ENCODE data around the gene VPS36. TPM values are rescaled to one million over a fixed set of nuclear protein-coding genes. Genes with fewer than 3 reads are reported as not detected.
"Not testable (repeated sequence)": the region's sequence is repeated elsewhere in the genome, so short reads cannot be mapped to it uniquely, and the experiment has no call there.

Gene VPS36
- total RNA-seq, 1 donor from 2014 or later: 34.7 TPM

- ATAC-seq: no peak
- DNase-seq: no peak
- intact Hi-C loops (cut with micrococcal nuclease): no loop called here
These were observed 2.5 kb downstream of the VPS36 start for GRCh38 chr13:52447815-52448552.

- intact Hi-C loops (cut with micrococcal nuclease): no loop called here
- ATAC-seq (no peak), DNase-seq (no peak)
These were observed 3.1 kb downstream of the VPS36 start for GRCh38 chr13:52447354-52447753.

- no peak for ATAC-seq
- DNase-seq: no peak
- intact Hi-C loops (cut with micrococcal nuclease): no loop called here
These were observed 4.2 kb downstream of the VPS36 start for GRCh38 chr13:52446265-52446664.

GRCh38 chr13:52432456-52432855 lies 18.0 kb downstream of the VPS36 start:
- ATAC-seq (peak; percentile 57), DNase-seq (no peak)
- intact Hi-C loops (cut with micrococcal nuclease): no loop called here

- peak; percentile 48 for ATAC-seq
- intact Hi-C loops (cut with micrococcal nuclease): no loop called here
- DNase-seq: no peak
These were observed 22.1 kb downstream of the VPS36 start for GRCh38 chr13:52428295-52428694.

GRCh38 chr13:52421216-52421615 lies 29.2 kb downstream of the VPS36 start:
- DNase-seq (no peak), ATAC-seq (no peak)
- intact Hi-C loops (cut with micrococcal nuclease): no loop called here

- ATAC-seq: peak; percentile 24
- no peak for DNase-seq
- intact Hi-C loops (cut with micrococcal nuclease): no loop called here
These were observed 31.4 kb downstream of the VPS36 start for GRCh38 chr13:52419080-52419479.

- intact Hi-C loops (cut with micrococcal nuclease): no loop called here
- DNase-seq: no peak
These were observed 35.5 kb downstream of the VPS36 start for GRCh38 chr13:52414963-52415362.

GRCh38 chr13:52414051-52414450 lies 36.4 kb downstream of the VPS36 start:
- DNase-seq: no peak
- ATAC-seq: no peak
- intact Hi-C loops (cut with micrococcal nuclease): no loop called here

More at GRCh38 chr13:52414963-52415362, 35.5 kb downstream of the VPS36 start:
- no peak for ATAC-seq

GRCh38 chr13:52412128-52412527 lies 38.3 kb downstream of the VPS36 start:
- no peak for ATAC-seq
- DNase-seq: no peak
- intact Hi-C loops (cut with micrococcal nuclease): no loop called here

- DNase-seq: no peak
- no peak for ATAC-seq
- intact Hi-C loops (cut with micrococcal nuclease): no loop called here
These were observed 38.8 kb downstream of the VPS36 start for GRCh38 chr13:52411629-52412028.

- DNase-seq; ATAC-seq; intact Hi-C loops (cut with micrococcal nuclease): not testable (repeated sequence)
These were observed 42.3 kb downstream of the VPS36 start for GRCh38 chr13:52408071-52408658.

- ATAC-seq; intact Hi-C loops (cut with micrococcal nuclease): not testable (repeated sequence)
These were observed 43.0 kb downstream of the VPS36 start for GRCh38 chr13:52407436-52407835.

GRCh38 chr13:52406629-52407028 lies 43.8 kb downstream of the VPS36 start:
- intact Hi-C loops (cut with micrococcal nuclease): no loop called here
- no peak for ATAC-seq

More at GRCh38 chr13:52407436-52407835, 43.0 kb downstream of the VPS36 start:
- not testable (repeated sequence) for DNase-seq

GRCh38 chr13:52405767-52406494 lies 44.5 kb downstream of the VPS36 start, which contains the start of gene THSD1:
THSD1 (minus strand) TSS chr13:52406172; CDS start chr13:52402600, 3,572 bp downstream.
- intact Hi-C loops (cut with micrococcal nuclease): no loop called here
- ATAC-seq: peak; percentile 95
- DNase-seq: peak; percentile 88

More at GRCh38 chr13:52406629-52407028, 43.8 kb downstream of the VPS36 start:
- no peak for DNase-seq

GRCh38 chr13:52405369-52405766 lies 45.1 kb downstream of the VPS36 start:
- DNase-seq: no peak
- intact Hi-C loops (cut with micrococcal nuclease): no loop called here
- peak; percentile 50 for ATAC-seq

- intact Hi-C loops (cut with micrococcal nuclease): no loop called here
- DNase-seq (no peak), ATAC-seq (peak; percentile 24)
These were observed 50.7 kb downstream of the VPS36 start for GRCh38 chr13:52399708-52400107.

GRCh38 chr13:52399046-52399445 lies 51.4 kb downstream of the VPS36 start:
- intact Hi-C loops (cut with micrococcal nuclease): no loop called here
- no peak for DNase-seq
- ATAC-seq: no peak

- ATAC-seq (peak; percentile 30), DNase-seq (no peak)
- intact Hi-C loops (cut with micrococcal nuclease): no loop called here
These were observed 54.7 kb downstream of the VPS36 start for GRCh38 chr13:52395704-52396103.

GRCh38 chr13:52394586-52394985 lies 55.8 kb downstream of the VPS36 start:
- ATAC-seq: no peak
- no peak for DNase-seq
- intact Hi-C loops (cut with micrococcal nuclease): no loop called here

Measured in left ventricle myocardium superior (tissue), 1 donor.